Measurements from ENCODE around the gene B3GNT7.

The B3GNT7 gene

GRCh38 chr2:231415029-231415428 lies 19.5 kb downstream of the B3GNT7 start:
- no peak for TF ChIP-seq CTCF (IDR thresholded peaks at IDR 0.05; ENCODE audit: insufficient read depth, low read length, poor library complexity, severe bottlenecking)
- TF ChIP-seq EZH2phosphoT487 (conservative IDR thresholded peaks at IDR 0.05; ENCODE audit: low read length), result no peak
- H3K36me3 ChIP-seq (ENCODE audit: low read length), result no peaks in the 10 kb centered on the region; the same call in 1 of the 2 replicates

GRCh38 chr2:231418820-231419640 lies 23.5 kb downstream of the B3GNT7 start:
- Histone ChIP-seq H3K9ac (ENCODE audit: low read length) (no peak overlapping the region), H2AFZ (ENCODE audit: low read depth, low read length, severe bottlenecking) (no peak overlapping the region), H3K36me3 (ENCODE audit: low read length) (no peaks in the 10 kb centered on the region), H3K27me3 (ENCODE audit: low read length) (no peaks in the 10 kb centered on the region), H3K4me3 (ENCODE audit: insufficient read depth, low read length, poor library complexity, severe bottlenecking) (no peak overlapping the region), H3K4me2 (ENCODE audit: low read depth, low read length, poor library complexity, severe bottlenecking) (no peak overlapping the region), H4K20me1 (ENCODE audit: low read depth, low read length) (no peaks in the 10 kb centered on the region), H3K9me3 (ENCODE audit: insufficient read depth, low read length) (no peaks in the 10 kb centered on the region), H3F3A (ENCODE audit: insufficient read depth) (no peaks in the 10 kb centered on the region), H3K27ac (ENCODE audit: low read depth, low read length) (no peak overlapping the region), H3K9me2 (replicated peaks; ENCODE audit: insufficient read depth, low read length) (no peaks in the 10 kb centered on the region), H3K79me2 (ENCODE audit: insufficient read depth, low read length) (no peaks in the 10 kb centered on the region)
- TF ChIP-seq CTCF (IDR thresholded peaks at IDR 0.05; ENCODE audit: insufficient read depth, low read length, poor library complexity, severe bottlenecking), result no peak
- TF ChIP-seq EZH2phosphoT487 (conservative IDR thresholded peaks at IDR 0.05; ENCODE audit: low read length), result no peak

More at GRCh38 chr2:231415029-231415428, 19.5 kb downstream of the B3GNT7 start:
- Histone ChIP-seq H3F3A (ENCODE audit: insufficient read depth) (peaks cover 6% of the 10 kb centered on the region; the same call in 1 of the 2 replicates), H3K9me3 (ENCODE audit: insufficient read depth, low read length) (peaks cover 4% of the 10 kb centered on the region; the same call in 1 of the 2 replicates), H4K20me1 (ENCODE audit: low read depth, low read length) (no peaks in the 10 kb centered on the region), H3K79me2 (ENCODE audit: insufficient read depth, low read length) (no peaks in the 10 kb centered on the region), H3K27ac (ENCODE audit: low read depth, low read length) (no peak overlapping the region), H3K27me3 (ENCODE audit: low read length) (no peaks in the 10 kb centered on the region), H3K9ac (ENCODE audit: low read length) (no peak overlapping the region), H3K9me2 (replicated peaks; ENCODE audit: insufficient read depth, low read length) (no peaks in the 10 kb centered on the region), H3K4me3 (ENCODE audit: insufficient read depth, low read length, poor library complexity, severe bottlenecking) (no peak overlapping the region), H2AFZ (ENCODE audit: low read depth, low read length, severe bottlenecking) (no peak overlapping the region), H3K4me2 (ENCODE audit: low read depth, low read length, poor library complexity, severe bottlenecking) (no peak overlapping the region)

GRCh38 chr2:231421051-231421580 lies 25.6 kb downstream of the B3GNT7 start:
- no peak overlapping the region for H3K27ac ChIP-seq (ENCODE audit: low read depth, low read length)
- no peak overlapping the region for H2AFZ ChIP-seq (ENCODE audit: low read depth, low read length, severe bottlenecking)
- H3K9ac ChIP-seq (ENCODE audit: low read length), result no peak overlapping the region
- no peaks in the 10 kb centered on the region for H3K27me3 ChIP-seq (ENCODE audit: low read length)
- H3K4me2 ChIP-seq (ENCODE audit: low read depth, low read length, poor library complexity, severe bottlenecking), result no peak overlapping the region
- no peak overlapping the region for H3K4me3 ChIP-seq (ENCODE audit: insufficient read depth, low read length, poor library complexity, severe bottlenecking)
- H3K36me3 ChIP-seq (ENCODE audit: low read length), result no peaks in the 10 kb centered on the region
- no peaks in the 10 kb centered on the region for H3F3A ChIP-seq (ENCODE audit: insufficient read depth)
- H3K79me2 ChIP-seq (ENCODE audit: insufficient read depth, low read length), result no peaks in the 10 kb centered on the region
- no peaks in the 10 kb centered on the region for H3K9me2 ChIP-seq (replicated peaks; ENCODE audit: insufficient read depth, low read length)
- H4K20me1 ChIP-seq (ENCODE audit: low read depth, low read length), result no peaks in the 10 kb centered on the region
- no peaks in the 10 kb centered on the region for H3K9me3 ChIP-seq (ENCODE audit: insufficient read depth, low read length)
- TF ChIP-seq CTCF (IDR thresholded peaks at IDR 0.05; ENCODE audit: insufficient read depth, low read length, poor library complexity, severe bottlenecking), result no peak
- TF ChIP-seq EZH2phosphoT487 (conservative IDR thresholded peaks at IDR 0.05; ENCODE audit: low read length), result no peak
